Stimulated activated CD8-positive, alpha-beta memory T cell treated with anti-CD3 and anti-CD28 coated beads, Interleukin-4, amount 100 ng/mL, for 48 hours (primary cell): ENCODE results near the gene ARHGAP18.

Experiments
- DNase-seq: peaks from one replicate; pipeline ENCODE4 v3.0.0-alpha.2; 2020

ARHGAP18 gene

DNA sequence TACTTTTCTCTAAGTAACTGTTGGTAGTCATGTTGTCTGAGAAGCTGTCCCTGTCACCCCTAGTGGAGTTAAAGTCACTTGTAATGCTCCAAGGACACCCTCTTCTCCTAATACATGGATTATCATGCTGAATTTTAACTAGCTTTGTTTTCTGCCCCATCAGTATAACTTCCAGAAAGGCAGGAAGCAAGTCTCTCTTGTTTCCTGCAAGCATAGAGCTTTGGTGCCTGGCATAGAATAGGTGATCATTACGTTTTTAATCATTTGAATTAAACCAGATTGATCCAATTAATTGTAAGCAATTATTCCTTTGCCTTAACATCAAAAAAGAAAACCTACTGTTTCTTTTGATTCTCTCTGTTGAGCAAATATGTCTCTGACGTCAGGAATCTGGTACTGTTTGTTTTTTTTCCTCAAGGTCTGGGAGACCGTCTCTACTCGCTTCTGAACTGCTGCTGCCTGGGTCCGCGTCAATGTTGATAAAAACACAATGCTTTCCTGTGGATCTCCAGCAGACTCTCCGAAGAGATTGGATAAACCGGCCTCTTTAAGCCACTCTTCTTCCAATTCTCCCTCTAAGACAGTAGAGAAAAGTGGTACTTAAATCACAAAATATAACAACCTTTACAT lies 71.8 kb downstream of the ARHGAP18 start:
- DNase-seq = no peak

DNA sequence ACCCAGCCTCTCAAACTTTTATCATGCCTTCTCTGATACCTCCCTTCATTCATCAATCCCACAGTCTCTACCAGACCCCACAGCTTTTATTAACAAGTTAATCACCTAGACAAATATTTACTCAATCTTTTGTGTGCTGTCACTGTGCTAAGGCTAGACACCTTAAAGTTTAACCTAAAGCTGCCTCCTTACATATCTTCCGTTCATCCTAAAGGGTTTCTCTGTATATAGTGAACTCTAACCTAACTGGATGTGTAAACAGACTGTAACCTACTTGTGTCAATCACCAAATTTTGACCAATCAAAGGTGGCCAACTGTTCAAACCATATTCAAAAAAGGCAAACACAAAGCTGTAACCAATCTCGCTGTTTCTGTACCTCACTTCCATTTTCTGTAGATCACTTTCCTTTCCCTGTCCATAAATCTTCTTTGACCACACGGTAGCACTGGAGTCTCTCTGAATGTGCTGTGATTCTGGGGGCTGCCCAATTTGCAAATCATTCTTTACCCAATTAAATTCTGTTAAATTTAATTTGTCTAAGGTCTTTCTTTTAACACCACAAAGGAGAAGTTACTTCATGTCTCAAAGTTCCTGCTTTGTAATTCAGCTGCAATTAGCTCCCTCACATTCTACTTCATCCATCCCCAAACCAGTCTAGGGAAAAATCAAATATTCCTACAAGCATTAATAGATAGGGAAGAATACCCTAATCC lies 72.5 kb downstream of the ARHGAP18 start:
- no peak for DNase-seq

DNA sequence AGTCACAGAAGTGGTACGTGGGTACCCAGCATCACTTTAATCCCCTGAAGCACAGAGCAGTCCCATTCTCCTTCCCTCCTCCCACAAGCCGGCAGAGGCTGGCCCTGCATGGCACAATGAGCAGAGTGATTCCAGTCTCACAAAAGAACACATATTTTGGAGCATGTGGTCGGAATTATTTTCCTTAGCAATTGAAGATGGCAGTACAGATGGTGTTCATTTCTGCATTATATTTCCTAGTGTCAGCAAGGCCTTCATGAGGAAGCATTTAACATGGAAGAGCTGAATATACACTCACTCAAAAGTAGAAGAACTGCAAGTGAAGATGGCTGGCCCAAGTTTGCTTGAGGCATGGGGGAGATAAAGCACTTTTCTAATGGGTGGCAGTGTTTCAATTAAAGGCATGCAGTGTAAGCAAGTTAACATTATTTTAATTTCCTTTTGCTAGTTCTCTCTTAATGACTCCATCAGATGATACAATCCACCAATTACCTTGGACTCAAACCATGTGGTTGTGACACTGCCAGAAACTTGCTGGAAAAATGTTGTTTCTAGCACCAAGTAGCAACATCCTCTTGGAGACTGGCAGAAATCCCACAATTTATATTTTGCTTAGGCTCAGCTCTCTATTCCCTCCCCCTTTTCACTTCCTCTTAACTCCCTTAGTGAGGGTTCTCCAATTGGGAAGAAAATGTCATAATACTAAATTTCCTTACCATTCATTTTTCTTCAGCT lies 74.4 kb downstream of the ARHGAP18 start:
- no peak for DNase-seq

DNA sequence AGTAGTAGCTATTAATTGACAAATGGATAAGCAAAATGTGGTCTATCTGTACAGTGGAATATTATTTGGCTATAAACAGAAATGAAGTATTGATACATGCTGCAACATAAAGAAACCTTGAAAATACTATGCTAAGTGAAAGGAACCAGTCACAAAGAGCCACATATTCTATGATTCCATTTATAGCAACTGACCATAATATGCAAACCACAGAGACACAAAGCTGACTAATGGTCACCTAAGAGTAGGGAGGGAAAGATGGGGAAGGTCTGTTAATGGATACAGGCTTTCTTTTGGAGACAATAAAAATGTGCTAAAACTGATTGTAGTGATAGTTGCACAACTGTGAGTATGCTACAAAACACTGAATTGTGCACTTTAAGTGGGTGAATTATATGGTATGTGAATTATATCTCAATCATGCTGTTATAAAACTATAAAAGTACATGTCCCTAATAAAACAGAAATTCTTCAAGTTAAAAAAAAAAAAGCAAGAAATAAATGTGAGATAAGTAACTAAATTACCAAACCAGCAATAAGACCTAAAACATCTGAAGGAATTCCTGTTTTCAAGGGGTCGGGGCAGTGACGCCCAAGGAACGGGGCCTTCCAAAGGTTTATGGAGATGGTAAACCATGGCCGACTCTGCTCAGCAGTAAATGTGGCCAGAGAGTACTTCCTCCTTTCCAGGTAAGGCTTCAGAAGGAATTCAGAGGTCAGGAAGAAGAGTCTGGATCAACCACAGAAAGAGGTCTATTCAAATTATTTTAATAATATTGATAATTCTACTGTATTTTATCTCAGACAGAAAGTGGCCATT lies 75.4 kb downstream of the ARHGAP18 start:
- DNase-seq = no peak

DNA sequence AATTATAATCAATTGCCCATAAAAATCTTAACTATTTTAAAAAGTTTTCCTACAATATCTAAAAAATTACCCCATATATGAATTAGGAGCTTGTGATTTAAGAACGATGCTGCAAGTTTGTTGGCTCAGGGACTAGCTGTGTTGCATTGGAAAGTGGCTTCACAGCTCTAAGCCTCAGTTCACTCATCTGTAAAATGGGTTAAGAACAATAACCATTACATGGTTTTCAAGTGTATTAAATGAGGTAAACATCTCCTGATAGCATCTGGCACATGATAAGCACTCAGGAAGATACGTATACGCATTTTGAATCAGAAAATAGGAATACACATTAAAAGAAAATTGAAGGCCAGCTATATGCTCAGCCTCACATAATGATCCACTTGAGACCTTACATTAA lies 76.4 kb downstream of the ARHGAP18 start:
- no peak for DNase-seq

DNA sequence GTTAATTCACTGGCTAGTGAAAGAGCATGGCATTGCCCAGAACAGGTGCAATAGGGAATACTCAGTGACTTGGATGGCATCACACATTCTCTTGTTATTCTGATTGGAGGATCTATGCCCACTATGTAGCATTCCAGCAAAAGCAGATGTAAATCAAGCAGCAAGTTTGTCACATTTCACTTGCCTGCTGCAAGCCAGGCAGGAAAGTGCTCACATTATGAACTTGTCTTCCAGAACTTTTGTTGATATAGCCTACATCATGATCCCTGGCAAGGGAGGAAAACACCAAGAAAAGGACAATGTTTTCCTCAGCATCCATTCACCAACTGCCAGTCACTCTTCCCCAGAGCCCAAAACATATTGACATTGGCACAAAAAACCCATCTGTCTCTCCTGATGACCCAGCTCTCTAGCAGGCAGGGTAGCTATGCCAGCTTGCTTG lies 77.8 kb downstream of the ARHGAP18 start:
- no peak for DNase-seq

DNA sequence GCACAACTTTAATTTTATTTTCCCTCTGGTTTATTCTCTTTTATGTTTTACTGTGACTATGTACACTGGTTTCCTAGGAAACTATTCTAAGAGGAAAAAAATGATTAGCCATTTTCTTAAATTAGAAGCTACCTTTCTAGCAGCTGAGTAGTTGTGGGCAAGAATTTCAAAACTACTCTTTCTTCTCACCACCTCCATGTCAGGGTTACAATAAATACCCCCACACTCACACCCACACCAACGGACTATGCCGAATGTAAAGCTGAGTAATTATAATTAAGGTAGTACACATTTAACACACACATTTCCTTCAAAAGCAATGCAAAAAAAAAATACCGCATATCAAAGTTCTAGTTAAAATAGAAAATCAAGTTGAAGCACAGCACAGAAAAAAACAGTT lies 78.9 kb downstream of the ARHGAP18 start:
- DNase-seq = no peak

DNA sequence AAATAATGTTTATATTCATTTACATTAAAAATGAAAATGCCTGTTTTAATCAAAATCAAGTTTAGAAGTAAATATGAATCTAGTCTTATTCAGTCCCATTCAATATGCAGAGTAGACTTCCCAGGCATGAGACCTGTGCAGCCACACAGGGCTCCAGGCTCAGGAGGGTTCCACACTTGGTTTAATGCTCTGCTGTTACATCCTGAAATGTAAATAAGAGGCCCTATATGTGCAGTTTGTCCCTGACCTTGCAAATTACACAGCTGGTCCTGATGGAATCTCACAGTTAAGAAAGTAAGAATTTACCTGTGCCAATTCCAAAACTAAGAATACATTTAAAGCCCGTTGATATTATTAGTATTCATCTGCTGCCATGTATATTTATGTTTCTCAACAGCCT lies 79.4 kb downstream of the ARHGAP18 start:
- no peak for DNase-seq

DNA sequence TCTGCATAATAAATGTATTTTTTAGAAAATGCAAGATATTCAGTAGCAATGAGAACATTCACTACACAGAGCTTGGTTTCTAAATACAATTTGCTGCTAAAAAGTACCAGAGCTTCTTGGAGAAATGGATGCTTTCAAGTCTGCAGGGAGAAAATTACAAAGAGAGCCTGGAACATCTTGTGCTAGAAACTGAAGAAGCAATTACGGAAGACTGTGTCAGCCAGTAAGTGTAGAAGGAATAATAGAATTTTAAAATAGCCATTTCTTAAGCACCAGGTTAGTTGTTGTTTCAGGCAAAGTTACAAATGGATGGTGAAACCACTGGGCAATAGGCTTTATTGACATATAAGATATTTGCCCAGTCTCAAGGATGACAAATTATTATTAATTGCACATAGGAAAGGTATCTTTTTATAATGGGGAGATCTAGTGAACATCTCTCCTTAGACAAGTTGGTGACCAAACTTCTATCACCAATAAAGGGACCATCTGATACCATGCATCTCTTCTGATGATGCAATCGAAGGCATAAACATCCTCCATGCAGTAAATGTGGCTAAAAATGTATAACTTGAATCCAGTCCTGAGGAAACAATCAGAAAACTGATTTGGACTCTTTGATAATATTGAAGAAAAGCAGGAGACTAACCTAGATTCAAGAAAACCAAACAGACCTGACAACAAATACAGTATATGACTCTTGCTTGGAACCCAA lies 81.7 kb downstream of the ARHGAP18 start:
- DNase-seq = no peak

DNA sequence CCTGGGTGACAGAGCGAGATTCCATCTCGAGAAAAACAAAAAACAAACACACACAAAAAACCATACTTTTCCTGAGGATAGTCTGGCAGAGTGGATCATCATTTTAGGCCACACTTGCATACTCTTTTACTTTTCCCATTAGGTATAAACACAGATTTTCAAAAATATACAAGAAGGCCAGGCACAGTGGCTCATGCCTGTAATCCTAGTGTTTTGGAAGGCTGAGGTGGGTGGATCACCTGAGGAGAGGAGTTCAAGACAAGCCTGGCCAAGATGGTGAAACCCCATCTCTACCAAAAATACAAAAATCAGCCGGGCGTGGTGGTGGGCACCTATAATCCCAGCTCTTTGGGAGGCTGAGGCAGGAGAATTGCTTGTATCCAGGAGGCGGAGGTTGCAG lies 85.5 kb downstream of the ARHGAP18 start:
- no peak for DNase-seq

DNA sequence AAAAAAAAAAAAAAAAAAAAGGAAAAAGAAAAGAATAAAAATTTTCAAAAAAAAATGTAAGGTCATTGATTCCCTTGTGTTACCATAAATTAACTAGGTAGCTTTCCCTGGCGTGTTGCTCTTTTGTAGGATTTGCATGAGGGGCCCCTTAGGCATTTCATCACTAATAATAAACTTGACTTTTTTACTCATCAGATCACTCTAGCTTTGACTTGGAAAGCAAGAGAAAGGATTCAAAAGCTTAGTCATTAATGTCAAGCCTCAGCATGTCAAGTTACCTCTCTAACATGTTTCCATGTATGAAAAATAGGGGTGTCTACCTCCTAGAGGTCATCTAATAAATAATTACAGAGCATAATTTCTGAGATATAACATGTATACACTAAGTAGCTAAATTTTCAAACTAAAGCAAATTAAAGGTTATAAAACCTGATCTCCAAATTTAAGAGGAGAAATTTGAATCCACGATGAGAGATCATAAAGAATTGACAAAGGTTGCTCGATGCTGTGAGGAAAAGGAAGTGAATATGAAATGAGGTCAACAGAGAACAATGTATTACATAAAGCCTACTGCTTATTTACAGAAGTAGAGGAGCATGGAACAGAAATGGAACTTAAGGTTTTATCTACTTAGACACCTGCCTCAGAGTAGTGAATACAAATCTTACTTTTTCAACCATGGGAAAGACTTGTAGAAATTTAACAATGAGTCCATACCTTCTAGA lies 86.8 kb downstream of the ARHGAP18 start:
- no peak for DNase-seq

DNA sequence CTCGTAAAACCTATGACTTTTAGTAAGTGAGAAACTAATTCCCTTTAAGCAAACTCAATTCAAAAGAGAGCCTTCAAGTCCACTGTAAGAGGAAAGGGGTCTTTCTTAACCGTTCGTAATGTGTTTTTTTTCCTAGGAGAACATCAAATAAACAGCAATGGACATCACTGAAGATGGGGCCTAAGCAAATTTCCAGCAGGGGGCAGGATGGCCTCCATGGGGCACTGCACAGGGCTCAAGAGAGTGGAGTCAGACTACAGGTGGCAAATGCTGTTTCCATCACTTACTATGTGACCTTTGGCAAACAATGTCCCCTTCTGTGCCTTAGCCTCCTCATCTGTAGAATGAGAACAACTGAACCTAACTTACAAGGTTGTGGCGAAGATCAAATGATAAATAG lies 88.7 kb downstream of the ARHGAP18 start:
- DNase-seq = peak; percentile 55

DNA sequence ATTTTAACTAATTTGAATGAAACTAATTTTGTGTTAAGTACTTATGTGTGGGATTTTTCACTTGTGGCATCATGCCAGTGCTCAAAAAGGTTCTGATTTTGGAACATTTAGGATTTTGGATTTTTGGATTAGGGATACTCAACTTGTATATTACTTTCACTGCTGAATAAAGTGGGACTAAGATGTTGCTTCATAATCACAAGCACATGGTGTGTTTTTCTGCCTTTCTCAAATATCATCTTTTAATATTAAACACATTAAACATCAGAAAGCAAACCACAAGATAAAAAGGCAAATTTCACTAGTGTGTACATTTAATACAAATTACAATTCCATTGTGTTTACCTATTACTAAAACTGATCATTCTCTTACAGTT lies 89.8 kb downstream of the ARHGAP18 start:
- no peak for DNase-seq

DNA sequence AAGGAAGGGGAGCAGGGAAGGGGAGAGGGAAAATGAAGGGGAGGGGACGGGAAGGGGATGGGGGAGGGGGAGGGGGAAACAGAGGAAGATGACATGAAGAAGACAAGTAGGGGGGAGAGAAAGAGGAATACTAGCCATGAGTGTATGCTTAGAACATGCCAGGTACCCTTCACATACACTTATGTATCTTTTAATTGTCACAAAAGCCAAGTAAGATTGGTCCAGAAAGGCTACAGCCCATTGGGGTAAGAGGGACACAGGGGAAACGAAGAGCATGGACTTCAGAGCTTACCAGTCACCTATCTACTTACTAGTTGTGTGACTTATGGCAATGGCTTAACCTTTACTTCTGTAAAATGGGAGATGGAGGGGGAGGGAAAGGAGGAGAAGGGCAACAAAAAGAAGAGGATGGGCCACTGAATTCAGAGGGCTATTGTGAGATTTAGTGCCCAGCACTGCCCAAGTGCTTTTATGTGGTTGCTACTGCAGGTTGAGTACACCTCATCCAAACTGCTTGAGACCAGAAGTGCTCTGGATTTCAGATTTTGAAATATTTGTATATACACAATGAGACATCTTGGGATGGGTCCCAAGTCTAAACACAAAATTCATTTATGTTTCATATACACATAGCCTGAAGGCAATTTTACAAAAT lies 90.3 kb downstream of the ARHGAP18 start:
- DNase-seq = no peak

DNA sequence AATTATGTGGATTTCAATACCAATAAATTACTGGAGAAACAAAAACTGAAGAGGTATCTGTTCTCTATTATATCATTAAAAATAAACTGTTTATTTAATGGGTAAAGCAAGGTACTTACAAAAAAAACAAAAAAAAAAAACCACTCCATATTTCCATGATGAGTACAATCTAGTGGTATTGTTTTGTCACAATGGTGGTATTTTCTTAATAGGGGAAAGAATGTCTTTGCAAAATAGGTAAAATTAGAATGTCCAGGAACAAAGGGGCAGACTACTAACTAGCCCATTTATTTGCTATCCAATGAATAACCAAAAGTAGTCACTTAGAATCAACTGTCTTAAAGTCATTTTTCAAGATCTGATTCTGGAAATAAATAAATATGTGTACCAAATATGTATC lies 92.0 kb downstream of the ARHGAP18 start:
- no peak for DNase-seq

DNA sequence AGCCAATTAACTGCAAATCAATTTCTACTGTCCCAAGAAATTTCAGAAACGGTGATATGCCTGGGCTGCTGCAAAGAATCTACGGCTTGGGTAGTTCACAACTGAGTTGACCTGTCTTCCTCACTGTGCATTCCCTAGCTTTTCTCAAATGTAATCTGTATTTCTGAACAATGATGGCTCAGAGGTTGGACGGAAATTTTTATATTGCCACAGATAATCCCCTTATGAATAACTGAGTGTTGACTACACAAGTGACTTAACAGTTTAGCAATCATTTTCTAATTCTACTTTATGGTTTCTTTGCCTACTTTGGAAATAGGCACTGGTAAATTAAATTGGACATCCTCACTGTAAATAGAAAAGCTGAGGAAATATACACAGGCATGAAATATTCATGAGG lies 94.5 kb downstream of the ARHGAP18 start:
- no peak for DNase-seq

DNA sequence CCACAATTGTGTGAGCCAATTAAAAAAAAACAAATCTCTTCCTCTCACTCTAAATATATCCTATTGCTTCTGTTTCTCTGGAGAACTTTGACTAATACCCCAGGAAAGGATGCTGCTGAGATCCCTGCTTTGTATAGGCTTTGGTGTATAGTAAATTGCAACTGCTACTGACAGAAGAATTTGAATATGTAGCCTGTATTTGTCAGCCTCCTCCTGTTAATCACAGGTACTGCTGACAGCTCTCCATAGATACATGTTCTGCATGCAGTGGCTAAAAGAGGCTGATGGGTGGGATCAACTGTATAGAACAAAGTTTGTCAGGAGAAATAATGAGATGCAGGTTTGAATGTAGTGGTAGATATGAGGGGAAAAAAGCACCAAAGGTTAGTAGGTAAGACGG lies 95.0 kb downstream of the ARHGAP18 start:
- DNase-seq = no peak

DNA sequence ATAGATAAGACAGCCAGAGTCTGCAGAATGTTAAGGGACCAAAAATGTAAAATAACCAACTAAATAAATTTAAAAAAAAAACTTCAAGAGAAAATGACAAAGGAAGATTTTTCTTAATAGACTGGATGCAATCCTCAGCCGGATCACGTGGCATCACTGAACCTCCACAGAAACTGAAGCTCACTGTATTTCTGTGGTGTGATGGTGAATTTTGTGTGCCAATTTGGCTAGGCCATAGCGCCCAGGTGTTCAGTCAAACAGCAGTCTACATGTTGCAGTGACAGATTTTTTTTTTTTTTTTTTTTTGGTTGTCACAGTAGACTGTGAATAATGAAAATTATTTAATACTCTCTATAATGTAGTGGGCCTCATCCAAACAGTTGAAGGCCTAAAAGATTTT lies 95.5 kb downstream of the ARHGAP18 start:
- DNase-seq = no peak

DNA sequence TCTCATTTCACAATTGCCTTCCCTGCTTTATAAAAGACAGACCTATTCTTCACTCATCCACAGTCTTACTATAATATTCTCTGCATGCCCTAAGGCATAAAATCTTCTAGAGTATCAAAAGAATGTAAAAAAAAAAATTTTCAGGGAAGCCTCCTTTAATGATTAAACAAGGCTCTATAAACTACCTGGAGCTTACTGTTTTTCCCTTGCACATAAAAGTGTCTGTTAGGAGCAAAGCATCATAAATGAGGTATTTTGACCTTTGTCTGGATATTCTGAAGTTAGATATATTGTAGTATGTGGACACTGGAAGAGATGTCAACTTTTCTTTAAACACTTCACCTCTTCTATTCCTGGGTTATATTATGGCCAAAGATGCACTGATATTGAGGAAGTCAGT lies 97.5 kb downstream of the ARHGAP18 start:
- DNase-seq = no peak

DNA sequence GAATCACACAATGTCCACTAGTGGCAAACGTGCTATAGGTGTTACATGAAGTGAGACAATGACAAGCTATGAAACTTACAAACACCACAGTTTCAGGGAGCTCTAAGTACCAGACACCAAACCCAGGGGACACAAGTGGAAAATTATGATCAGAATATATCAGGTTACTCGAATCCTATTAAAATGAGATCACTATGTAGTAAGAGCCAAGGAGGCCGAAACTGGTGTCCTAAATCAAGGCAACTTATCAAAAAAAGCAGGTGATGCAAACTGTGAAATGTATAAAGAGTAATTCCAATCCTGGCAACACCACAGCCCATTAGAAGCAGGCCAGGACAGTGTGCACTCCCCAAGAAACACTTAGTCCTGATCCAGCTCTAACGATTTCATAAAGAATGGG lies 100.3 kb downstream of the ARHGAP18 start:
- DNase-seq = no peak

DNA sequence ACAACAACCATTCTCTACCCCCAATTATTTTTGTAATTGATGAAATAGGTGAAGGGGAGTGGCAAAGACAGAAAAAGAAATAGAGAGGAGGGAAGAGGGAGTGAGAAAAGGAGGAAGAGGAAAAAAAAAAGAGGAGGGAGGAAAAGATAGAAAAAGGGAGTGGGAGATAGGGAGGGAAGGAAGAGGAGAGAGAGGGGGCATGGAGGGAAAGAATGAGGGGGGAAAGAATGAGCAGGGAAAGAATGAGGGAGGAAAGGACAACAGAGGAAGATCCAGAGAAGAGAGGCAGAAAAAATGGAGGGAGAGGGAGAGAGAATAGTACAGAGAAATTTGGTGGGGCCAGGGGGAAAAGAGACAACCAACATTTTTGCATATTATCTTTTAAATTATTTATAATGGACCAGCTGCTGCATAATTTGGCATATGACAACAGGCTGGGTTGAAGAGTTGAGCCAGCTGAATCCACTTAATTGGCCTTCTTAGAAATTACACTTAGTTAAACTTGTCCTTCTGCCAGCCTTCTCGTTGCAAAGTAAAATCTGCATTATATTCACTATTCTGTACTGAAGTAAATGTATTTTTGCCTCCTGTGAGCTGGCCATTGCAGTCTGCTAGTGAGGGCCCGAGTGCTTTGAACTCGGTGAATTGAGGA lies 101.0 kb downstream of the ARHGAP18 start:
- DNase-seq = no peak
